Mesenteric fat pad (tissue), 1 donor: ENCODE data around the gene MAP3K7CL. TPM values are rescaled to one million over a fixed set of nuclear protein-coding genes. Genes with fewer than 3 reads are reported as not detected.
"Not testable (repeated sequence)": the region's sequence is repeated elsewhere in the genome, so short reads cannot be mapped to it uniquely, and the experiment has no call there.

Experiments used
- DNase-seq: peaks from one replicate; pipeline ENCODE4 v3.0.0-alpha.2; 2020; ENCODE audit warnings: low spot score
- total RNA-seq: library from RNA; stranded (reverse); fragmentation: NEBNext Ultra II Directional; extraction: Animal tissue kit (Norgen Biotek cat#: 25700); gene quantifications from one replicate; pipeline ENCODE4 v1.2.1, GENCODE V29; 2021
- donor health status: DM: yes; HTN: yes; CAD: no.

MAP3K7CL gene
- total RNA-seq, 1 donor from 2014 or later = 3.9 TPM

GRCh38 chr21:29166853-29167252 is 36.4 kb downstream of the MAP3K7CL start:
- DNase-seq = no peak

GRCh38 chr21:29167481-29167880 is 37.0 kb downstream of the MAP3K7CL start:
- DNase-seq = not testable (repeated sequence)

- no peak for DNase-seq
Observed at GRCh38 chr21:29168891-29169315, 38.5 kb downstream of the MAP3K7CL start.

GRCh38 chr21:29170944-29171343 is 40.5 kb downstream of the MAP3K7CL start:
- no peak for DNase-seq

GRCh38 chr21:29172282-29172681 is 41.8 kb downstream of the MAP3K7CL start:
- no peak for DNase-seq

- DNase-seq = no peak
Observed at GRCh38 chr21:29174607-29175013, 44.2 kb downstream of the MAP3K7CL start.

GRCh38 chr21:29175408-29176134 is 45.1 kb downstream of the MAP3K7CL start:
- no peak for DNase-seq

GRCh38 chr21:29176471-29177120 is 46.2 kb downstream of the MAP3K7CL start:
- DNase-seq = no peak

- DNase-seq = no peak
Observed at GRCh38 chr21:29177800-29178199, 47.4 kb downstream of the MAP3K7CL start.

- no peak for DNase-seq
Observed at GRCh38 chr21:29178926-29179325, 48.5 kb downstream of the MAP3K7CL start.

- no peak for DNase-seq
Observed at GRCh38 chr21:29179503-29179902, 49.1 kb downstream of the MAP3K7CL start.

GRCh38 chr21:29181799-29182470 is 51.5 kb downstream of the MAP3K7CL start:
- DNase-seq = no peak

- DNase-seq = no peak
Observed at GRCh38 chr21:29182691-29183092, 52.2 kb downstream of the MAP3K7CL start.

GRCh38 chr21:29184037-29184436 is 53.6 kb downstream of the MAP3K7CL start:
- no peak for DNase-seq

GRCh38 chr21:29185172-29185571 is 54.7 kb downstream of the MAP3K7CL start:
- DNase-seq = no peak

- no peak for DNase-seq
Observed at GRCh38 chr21:29185633-29186032, 55.2 kb downstream of the MAP3K7CL start.

- no peak for DNase-seq
Observed at GRCh38 chr21:29186246-29186645, 55.8 kb downstream of the MAP3K7CL start.

GRCh38 chr21:29187944-29188343 is 57.5 kb downstream of the MAP3K7CL start:
- DNase-seq = no peak

- DNase-seq = no peak
Observed at GRCh38 chr21:29189353-29189752, 58.9 kb downstream of the MAP3K7CL start.

GRCh38 chr21:29190923-29191331 is 60.5 kb downstream of the MAP3K7CL start:
- DNase-seq = no peak

GRCh38 chr21:29193072-29193471 is 62.6 kb downstream of the MAP3K7CL start:
- DNase-seq = no peak

- no peak for DNase-seq
Observed at GRCh38 chr21:29193901-29194300, 63.5 kb downstream of the MAP3K7CL start.
